MM.1S (cell line): ENCODE data around the gene IPO9.

Experiments
- DNase-seq: peaks from one replicate; pipeline ENCODE4 v3.0.0-alpha.2; 2015
- H2AFZ ChIP-seq: fragments of 300-600 bp; sonication (generic); 2 replicates; pipeline ENCODE4 v1.6.0; 2016; ENCODE audit warnings: antibody characterized with exemption, low read length
- H3F3A ChIP-seq: fragments of 300-600 bp; sonication (generic); 2 replicates; pipeline ENCODE4 v1.6.1; 2016; ENCODE audit warnings: mild to moderate bottlenecking, antibody characterized with exemption, low read length, moderate library complexity, mixed read lengths; ENCODE audit not compliant: insufficient read depth
- H3K27ac ChIP-seq: fragments of 300-600 bp; sonication (generic); 2 replicates; pipeline ENCODE4 v1.5.1; 2016; ENCODE audit warnings: mild to moderate bottlenecking, low read length
- H3K27me3 ChIP-seq: fragments of 300-600 bp; sonication (generic); replicated peaks from 2 replicates; pipeline ENCODE4 v1.6.0; 2016; ENCODE audit warnings: low read length; ENCODE audit not compliant: insufficient read depth
- H3K36me3 ChIP-seq: fragments of 300-600 bp; sonication (generic); replicated peaks from 2 replicates; pipeline ENCODE4 v1.6.1; 2016; ENCODE audit warnings: mild to moderate bottlenecking, low read length, mixed read lengths; ENCODE audit not compliant: insufficient read depth
- H3K4me1 ChIP-seq: fragments of 300-600 bp; sonication (generic); 2 replicates; pipeline ENCODE4 v1.6.1; 2016; ENCODE audit warnings: low read length, mixed read lengths
- H3K4me2 ChIP-seq: fragments of 300-600 bp; sonication (generic); 2 replicates; pipeline ENCODE4 v1.6.0; 2016; ENCODE audit warnings: low read depth, low read length
- H3K4me3 ChIP-seq: fragments of 300-600 bp; sonication (generic); 2 replicates; pipeline ENCODE4 v1.5.1; 2016; ENCODE audit warnings: low read length, mixed read lengths
- H3K79me2 ChIP-seq: fragments of 300-600 bp; sonication (generic); 2 replicates; pipeline ENCODE4 v1.6.1; 2016; ENCODE audit warnings: mixed run types, low read length, mixed read lengths
- H3K9ac ChIP-seq: fragments of 300-600 bp; sonication (generic); 2 replicates; pipeline ENCODE4 v1.6.1; 2016; ENCODE audit warnings: low read length, mixed read lengths
- H3K9me2 ChIP-seq: fragments of 300-600 bp; sonication (generic); replicated peaks from 2 replicates; pipeline ENCODE4 v1.6.1; 2016; ENCODE audit warnings: mild to moderate bottlenecking, low read length, mixed read lengths; ENCODE audit not compliant: insufficient read depth
- H3K9me3 ChIP-seq: fragments of 300-600 bp; sonication (generic); replicated peaks from 2 replicates; pipeline ENCODE4 v1.6.1; 2016; ENCODE audit warnings: mild to moderate bottlenecking, low read length, mixed read lengths; ENCODE audit not compliant: insufficient read depth
- H4K20me1 ChIP-seq: fragments of 300-600 bp; sonication (generic); 2 replicates; pipeline ENCODE4 v1.6.1; 2016; ENCODE audit warnings: mild to moderate bottlenecking, low read length, moderate library complexity, mixed read lengths; ENCODE audit not compliant: insufficient read depth
- CTCF ChIP-seq: fragments of 300-600 bp; sonication (generic); IDR thresholded peaks from 2 replicates; pipeline ENCODE4 v1.5.1; 2016; ENCODE audit warnings: antibody characterized with exemption, low read length, mixed read lengths
- EZH2 ChIP-seq: fragments of 300-600 bp; sonication (generic); optimal IDR thresholded peaks from 2 replicates; pipeline ENCODE3; 2017; ENCODE audit warnings: low read depth, mild to moderate bottlenecking, antibody characterized with exemption, low read length, mixed read lengths

IPO9 gene

GRCh38 chr1:201930803-201931202 lies 101.8 kb downstream of the IPO9 start:
- TF ChIP-seq EZH2 = no peak
- no peak for TF ChIP-seq CTCF
- Histone ChIP-seq H3K27ac (no peak overlapping the region), H3K4me2 (no peak overlapping the region), H3F3A (no peaks in the 10 kb centered on the region), H2AFZ (no peak overlapping the region), H3K9ac (no peak overlapping the region), H3K4me1 (no peaks in the 10 kb centered on the region), H3K36me3 (no peaks in the 10 kb centered on the region), H3K79me2 (no peaks in the 10 kb centered on the region), H3K9me3 (no peaks in the 10 kb centered on the region), H3K9me2 (no peaks in the 10 kb centered on the region), H3K4me3 (no peak overlapping the region), H3K27me3 (no peaks in the 10 kb centered on the region), H4K20me1 (no peaks in the 10 kb centered on the region)
- no peak for DNase-seq
